Caco-2 (cell line): Measurements from ENCODE around the gene GCGR. TPM values are rescaled to one million over a fixed set of nuclear protein-coding genes. Genes with fewer than 3 reads are reported as not detected.

Source experiments
- BruUV-seq: library from RNA; stranded (reverse); fragments of 400-500 nt; replicated peaks from 2 replicates; lab custom pipeline; 2021; lab: Mats Ljungman, UMichigan
- CTCF ChIA-PET: fragments of 300-600 bp; sonication (Branson Sonifier 250); formaldehyde crosslinking; loops from one replicate; lab custom pipeline; 2022; ENCODE audit warnings: antibody characterized with exemption; lab: Charles Lee
- POLR2A ChIA-PET: fragments of 300-600 bp; sonication (Branson Sonifier 250); formaldehyde crosslinking; loops from one replicate; lab custom pipeline; 2022; ENCODE audit warnings: antibody characterized with exemption; lab: Charles Lee
- DNase-seq, 2 experiments: peaks; one replicate each; pipeline versions ENCODE4 v3.0.0 to v3.0.0-alpha.2; 2020 to 2022
- H3K27me3 ChIP-seq: replicated peaks from 2 replicates; pipeline ENCODE4 v1.6.0; 2011; ENCODE audit warnings: low read length; ENCODE audit not compliant: control insufficient read depth, insufficient read depth
- H3K36me3 ChIP-seq: 2 replicates; pipeline ENCODE4 v1.5.1; 2011; ENCODE audit warnings: low read length; ENCODE audit not compliant: control insufficient read depth, insufficient read depth
- H3K4me1 ChIP-seq: fragments of 250-450 bp; sonication (Bioruptor Pico); 2 replicates; pipeline ENCODE4 v1.5.1; 2020; ENCODE audit warnings: mild to moderate bottlenecking
- H3K4me3 ChIP-seq: 2 replicates; pipeline ENCODE4 v1.5.1; 2011; ENCODE audit warnings: low read depth, mild to moderate bottlenecking, control low read depth, low read length
- H3K9me3 ChIP-seq: fragments of 250-450 bp; sonication (Bioruptor Pico); 2 replicates; pipeline ENCODE4 v1.5.1; 2020; ENCODE audit warnings: mild to moderate bottlenecking, moderate library complexity
- H3K27ac Mint-ChIP-seq: one replicate; pipeline ENCODE4 v1.8.0; 2022; ENCODE audit warnings: mixed read lengths; ENCODE audit not compliant: unreplicated experiment
- H3K27me3 Mint-ChIP-seq: one replicate; pipeline ENCODE4 v1.8.0; 2022; ENCODE audit warnings: mixed read lengths; ENCODE audit not compliant: insufficient read depth, unreplicated experiment
- H3K36me3 Mint-ChIP-seq: one replicate; pipeline ENCODE4 v1.8.0; 2022; ENCODE audit warnings: mild to moderate bottlenecking, mixed read lengths; ENCODE audit not compliant: insufficient read depth, unreplicated experiment
- H3K4me1 Mint-ChIP-seq: one replicate; pipeline ENCODE4 v1.8.0; 2022; ENCODE audit warnings: low read depth, mixed read lengths; ENCODE audit not compliant: unreplicated experiment
- H3K4me3 Mint-ChIP-seq: one replicate; pipeline ENCODE4 v1.8.0; 2022; ENCODE audit warnings: mild to moderate bottlenecking, moderate library complexity, mixed read lengths; ENCODE audit not compliant: unreplicated experiment
- H3K9me3 Mint-ChIP-seq: one replicate; pipeline ENCODE4 v1.8.0; 2022; ENCODE audit warnings: mixed read lengths; ENCODE audit not compliant: unreplicated experiment
- intact Hi-C: fragments of 100-400 bp; cut with micrococcal nuclease; formaldehyde crosslinking; loops from one replicate; pipeline ENCODE4 v1.10.0; 2022; ENCODE audit not compliant: unreplicated experiment
- total RNA-seq: library from RNA; stranded (reverse); gene quantifications from 2 replicates; pipeline ENCODE4 v1.2.3, GENCODE V29; 2022
- TF ChIP-seq, protein P1 (sequence below), 2 experiments: fragments of 200-600 bp in 1 of 2; IDR thresholded peaks; 1 replicate in 1 of 2; 2 replicates in 1 of 2; pipeline versions ENCODE4 v1.5.1 to v1.8.0; 2011 to 2022; ENCODE audit warnings: antibody characterized with exemption in 1 of 2, control low read depth in 1 of 2, inconsistent platforms in 1 of 2, low read depth in 1 of 2, low read length in 1 of 2, mild to moderate bottlenecking in 1 of 2, moderate library complexity in 1 of 2; ENCODE audit not compliant: insufficient read depth in 1 of 2, severe bottlenecking in 1 of 2, unreplicated experiment in 1 of 2

Gene GCGR
- total RNA-seq, 1 experiment from 2014 or later = 1.0 TPM

GRCh38 chr17:81843713-81844326 lies 39.9 kb downstream of the GCGR start:
- CTCF ChIA-PET = interaction anchor here (0.7 kb wide), 1 partner anchor 162 kb away, joined by 3 read pairs; no protein-coding TSS in a partner anchor
- H3K9me3 Mint-ChIP-seq = no peaks in the 10 kb centered on the region
- Histone ChIP-seq H3K27me3 (no peaks in the 10 kb centered on the region), H3K4me1 (no peaks in the 10 kb centered on the region), H3K9me3 (no peaks in the 10 kb centered on the region), H3K36me3 (no peaks in the 10 kb centered on the region; the same call in 1 of the 2 replicates), H3K4me3 (no peak overlapping the region)
- TF ChIP-seq, protein P1, sequence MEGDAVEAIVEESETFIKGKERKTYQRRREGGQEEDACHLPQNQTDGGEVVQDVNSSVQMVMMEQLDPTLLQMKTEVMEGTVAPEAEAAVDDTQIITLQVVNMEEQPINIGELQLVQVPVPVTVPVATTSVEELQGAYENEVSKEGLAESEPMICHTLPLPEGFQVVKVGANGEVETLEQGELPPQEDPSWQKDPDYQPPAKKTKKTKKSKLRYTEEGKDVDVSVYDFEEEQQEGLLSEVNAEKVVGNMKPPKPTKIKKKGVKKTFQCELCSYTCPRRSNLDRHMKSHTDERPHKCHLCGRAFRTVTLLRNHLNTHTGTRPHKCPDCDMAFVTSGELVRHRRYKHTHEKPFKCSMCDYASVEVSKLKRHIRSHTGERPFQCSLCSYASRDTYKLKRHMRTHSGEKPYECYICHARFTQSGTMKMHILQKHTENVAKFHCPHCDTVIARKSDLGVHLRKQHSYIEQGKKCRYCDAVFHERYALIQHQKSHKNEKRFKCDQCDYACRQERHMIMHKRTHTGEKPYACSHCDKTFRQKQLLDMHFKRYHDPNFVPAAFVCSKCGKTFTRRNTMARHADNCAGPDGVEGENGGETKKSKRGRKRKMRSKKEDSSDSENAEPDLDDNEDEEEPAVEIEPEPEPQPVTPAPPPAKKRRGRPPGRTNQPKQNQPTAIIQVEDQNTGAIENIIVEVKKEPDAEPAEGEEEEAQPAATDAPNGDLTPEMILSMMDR (IDR thresholded peaks at IDR 0.05; ENCODE audit: insufficient read depth in 1 of 2, low read depth in 1 of 2, low read length in 1 of 2, severe bottlenecking in 1 of 2, unreplicated experiment in 1 of 2) = no peak
- no peak overlapping the region for H3K4me3 Mint-ChIP-seq
- POLR2A ChIA-PET = no interaction called here
- H3K4me1 Mint-ChIP-seq = no peaks in the 10 kb centered on the region
- no peak for DNase-seq
- H3K27me3 Mint-ChIP-seq = no peaks in the 10 kb centered on the region
- peak overlapping the region; percentile 3 for H3K27ac Mint-ChIP-seq
- H3K36me3 Mint-ChIP-seq = peaks cover 83% of the 10 kb centered on the region
- intact Hi-C loops = no loop called here
- no TSS peak for BruUV-seq

DNA sequence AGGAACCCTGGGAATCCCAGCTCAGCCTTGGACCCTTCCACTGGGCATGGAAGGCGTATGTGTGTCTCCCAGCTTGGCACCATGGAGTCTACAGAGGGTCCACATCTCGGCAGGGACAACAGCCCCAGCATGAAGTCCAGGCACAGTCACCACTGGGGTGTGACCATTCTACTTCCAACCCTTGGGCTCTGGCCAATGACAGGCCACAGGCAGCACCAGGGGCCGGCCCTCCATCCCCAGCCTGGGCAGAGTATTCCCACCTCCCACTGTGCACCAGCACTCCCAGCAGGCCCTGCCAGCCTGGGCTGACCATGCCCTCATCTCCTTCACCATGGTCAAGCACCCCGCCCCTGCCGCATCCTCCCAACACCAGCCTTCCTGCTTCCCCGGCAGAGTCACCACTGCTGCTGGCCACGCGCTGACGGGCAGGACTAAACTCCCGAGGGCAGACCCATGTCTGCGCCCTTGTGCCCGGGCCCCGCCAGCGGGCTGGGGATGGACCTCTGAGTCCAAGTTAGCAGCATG lies 40.4 kb downstream of the GCGR start:
- Histone ChIP-seq H3K9me3 (no peaks in the 10 kb centered on the region), H3K4me1 (no peaks in the 10 kb centered on the region), H3K36me3 (no peaks in the 10 kb centered on the region; the same call in 1 of the 2 replicates), H3K27me3 (no peaks in the 10 kb centered on the region), H3K4me3 (no peak overlapping the region)
- no peak for DNase-seq
- Mint-ChIP-seq H3K9me3 (no peaks in the 10 kb centered on the region), H3K27ac (peak overlapping the region; percentile 76), H3K4me1 (no peaks in the 10 kb centered on the region), H3K36me3 (peaks cover 88% of the 10 kb centered on the region), H3K27me3 (no peaks in the 10 kb centered on the region), H3K4me3 (no peak overlapping the region)
- intact Hi-C loops = no loop called here
- no TSS peak for BruUV-seq
- TF ChIP-seq, protein P1 (IDR thresholded peaks at IDR 0.05; ENCODE audit: insufficient read depth in 1 of 2, low read depth in 1 of 2, low read length in 1 of 2, severe bottlenecking in 1 of 2, unreplicated experiment in 1 of 2) = no peak
- POLR2A ChIA-PET = no interaction called here
- CTCF ChIA-PET = no interaction called here

GRCh38 chr17:81844887-81845286 lies 40.9 kb downstream of the GCGR start:
- Mint-ChIP-seq H3K9me3 (no peaks in the 10 kb centered on the region), H3K27ac (peak overlapping the region; percentile 76), H3K36me3 (peaks cover 89% of the 10 kb centered on the region), H3K27me3 (no peaks in the 10 kb centered on the region), H3K4me1 (no peaks in the 10 kb centered on the region), H3K4me3 (no peak overlapping the region)
- Histone ChIP-seq H3K36me3 (no peaks in the 10 kb centered on the region; the same call in 1 of the 2 replicates), H3K4me3 (no peak overlapping the region), H3K27me3 (no peaks in the 10 kb centered on the region), H3K4me1 (no peaks in the 10 kb centered on the region), H3K9me3 (no peaks in the 10 kb centered on the region)
- no peak for DNase-seq
- no TSS peak for BruUV-seq
- intact Hi-C loops = no loop called here
- POLR2A ChIA-PET = no interaction called here
- CTCF ChIA-PET = no interaction called here
- TF ChIP-seq, protein P1 (IDR thresholded peaks at IDR 0.05; ENCODE audit: insufficient read depth in 1 of 2, low read depth in 1 of 2, low read length in 1 of 2, severe bottlenecking in 1 of 2, unreplicated experiment in 1 of 2) = no peak
